SK-N-SH (cell line): ENCODE measurements around the gene NBEAL2. TPM values are rescaled to one million over a fixed set of nuclear protein-coding genes. Genes with fewer than 3 reads are reported as not detected.

Experiments used
- CTCF ChIA-PET: fragments of 300-600, 350-600 bp; formaldehyde crosslinking; extraction: SDS; loops from one replicate; lab custom pipeline; 2021; lab: Yijun Ruan, JAX
- POLR2A ChIA-PET: fragments of 350-600 bp; sonication (Branson Sonifier 250); formaldehyde crosslinking; extraction: SDS; loops from one replicate; lab custom pipeline; 2020; ENCODE audit warnings: antibody characterized with exemption, inconsistent platforms; lab: Yijun Ruan, JAX
- DNase-seq: peaks from one replicate; pipeline ENCODE4 v3.0.0; 2012
- H2AFZ ChIP-seq: fragments of 200-600 bp; sonication (generic); 2 replicates; pipeline ENCODE4 v1.8.1; 2016; ENCODE audit warnings: antibody characterized with exemption, mild to moderate bottlenecking, low read depth
- H3F3A ChIP-seq: fragments of 200-600 bp; sonication (generic); replicated peaks from 2 replicates; pipeline ENCODE3; 2016; ENCODE audit warnings: antibody characterized with exemption, mild to moderate bottlenecking; ENCODE audit not compliant: insufficient read depth
- H3K27ac ChIP-seq, 2 experiments: fragments of 200-500 bp in 1 of 2; fragments of 200-600 bp in 1 of 2; sonication (Bioruptor generic) in 1 of 2; sonication (generic), shearing (Covaris generic) in 1 of 2; 2 replicates each; pipeline versions ENCODE4 v1.5.1 to v1.6.1; 2014 to 2016; ENCODE audit warnings: low read depth in 2 of 2, inconsistent platforms in 1 of 2, low read length in 1 of 2, mild to moderate bottlenecking in 1 of 2, mixed read lengths in 1 of 2
- H3K27me3 ChIP-seq: fragments of 200-600 bp; sonication (generic), shearing (Covaris generic); 2 replicates; pipeline ENCODE4 v1.6.1; 2016; ENCODE audit warnings: mixed run types; ENCODE audit not compliant: insufficient read depth
- H3K36me3 ChIP-seq, 2 experiments: fragments of 200-500 bp in 1 of 2; fragments of 200-600 bp in 1 of 2; sonication (Bioruptor generic) in 1 of 2; sonication (generic) in 1 of 2; replicated peaks in 1 of 2; 2 replicates each; pipeline versions ENCODE3 to v1.5.1; 2014 to 2016; ENCODE audit warnings: low read length in 1 of 2, mild to moderate bottlenecking in 1 of 2; ENCODE audit not compliant: insufficient read depth in 2 of 2, control insufficient read depth in 1 of 2
- H3K4me1 ChIP-seq, 2 experiments: fragments of 200-500 bp in 1 of 2; fragments of 200-600 bp in 1 of 2; sonication (Bioruptor generic) in 1 of 2; sonication (generic), shearing (Covaris generic) in 1 of 2; 2 replicates each; pipeline versions ENCODE4 v1.5.1 to v1.6.1; 2014 to 2016; ENCODE audit warnings: low read depth in 1 of 2, low read length in 1 of 2, mixed run types in 1 of 2; ENCODE audit not compliant: insufficient read depth in 2 of 2, control insufficient read depth in 1 of 2
- H3K4me2 ChIP-seq: fragments of 200-600 bp; sonication (generic), shearing (Covaris generic); 2 replicates; pipeline ENCODE4 v1.6.1; 2017; ENCODE audit warnings: mixed run types
- H3K4me3 ChIP-seq, 2 experiments: fragments of 200-500 bp in 1 of 2; fragments of 200-600 bp in 1 of 2; sonication (Bioruptor generic) in 1 of 2; sonication (generic), shearing (Covaris generic) in 1 of 2; 2 replicates each; pipeline versions ENCODE4 v1.5.1 to v1.8.1; 2014 to 2016; ENCODE audit warnings: low read depth in 2 of 2, inconsistent platforms in 1 of 2, low read length in 1 of 2, mild to moderate bottlenecking in 1 of 2, mixed read lengths in 1 of 2, moderate library complexity in 1 of 2
- H3K79me2 ChIP-seq: fragments of 200-600 bp; sonication (generic); 2 replicates; pipeline ENCODE4 v1.8.1; 2017; ENCODE audit warnings: mild to moderate bottlenecking; ENCODE audit not compliant: insufficient read depth
- H3K9ac ChIP-seq: fragments of 200-600 bp; sonication (generic); 2 replicates; pipeline ENCODE4 v1.6.1; 2017; ENCODE audit warnings: mixed run types
- H3K9me2 ChIP-seq: fragments of 200-600 bp; sonication (generic); 2 replicates; pipeline ENCODE4 v1.6.1; 2017; ENCODE audit warnings: mixed run types
- H3K9me3 ChIP-seq: fragments of 200-600 bp; sonication (generic); 2 replicates; pipeline ENCODE4 v1.6.1; 2017; ENCODE audit warnings: mixed run types, mild to moderate bottlenecking, moderate library complexity
- H4K20me1 ChIP-seq: fragments of 200-600 bp; sonication (generic); 2 replicates; pipeline ENCODE4 v1.6.1; 2017; ENCODE audit warnings: mild to moderate bottlenecking, mixed run types; ENCODE audit not compliant: insufficient read depth
- FOXJ3 ChIP-seq: sonication (generic); formaldehyde crosslinking; IDR thresholded peaks from 2 replicates; pipeline ENCODE4 v1.5.1; 2020; ENCODE audit warnings: mild to moderate bottlenecking, missing genetic modification reagents
- JUND ChIP-seq: IDR thresholded peaks from 2 replicates; pipeline ENCODE4 v1.4.0; 2012
- NRF1 ChIP-seq: IDR thresholded peaks from 2 replicates; pipeline ENCODE4 v1.6.1; 2012; ENCODE audit warnings: low read depth, mild to moderate bottlenecking, low read length
- POLR2AphosphoS5 ChIP-seq: IDR thresholded peaks from 2 replicates; pipeline ENCODE4 v1.6.1; 2012; ENCODE audit warnings: low read depth, low read length
- RAD21 ChIP-seq: IDR thresholded peaks from 2 replicates; pipeline ENCODE4 v1.6.1; 2012; ENCODE audit warnings: mild to moderate bottlenecking, low read length
- RXRA ChIP-seq: IDR thresholded peaks from 2 replicates; pipeline ENCODE4 v1.4.0; 2012; ENCODE audit warnings: low read depth, mild to moderate bottlenecking, borderline replicate concordance
- SMC3 ChIP-seq: IDR thresholded peaks from 2 replicates; pipeline ENCODE4 v1.6.1; 2012; ENCODE audit warnings: low read depth, low read length, improper control_type of control experiment
- TAF1 ChIP-seq: IDR thresholded peaks from 2 replicates; pipeline ENCODE4 v1.6.1; 2012; ENCODE audit warnings: low read depth, mild to moderate bottlenecking, low read length, moderate library complexity, borderline replicate concordance
- WGBS: methylation state at CpG from one replicate; pipeline ENCODE4 v1.1.6; 2017; ENCODE audit warnings: low lambda C conversion rate; 5-methylcytosine and 5-hydroxymethylcytosine counted together
- polyA plus RNA-seq, 3 experiments: library from polyadenylated mRNA; depleted of rRNA; stranded (reverse); fragments of >200 nt; gene quantifications; 2 replicates each; pipeline ENCODE4 v1.2.3, GENCODE V29; 2012
- TF ChIP-seq, protein P1 (sequence below): IDR thresholded peaks from 2 replicates; pipeline ENCODE4 v1.6.1; 2012; ENCODE audit warnings: mild to moderate bottlenecking, low read depth, low read length, moderate library complexity
- TF ChIP-seq, protein P2 (sequence below): fragments of 150-350 bp; IDR thresholded peaks from 2 replicates; pipeline ENCODE4 v1.6.1; 2017; ENCODE audit warnings: antibody characterized with exemption, low read length, low read depth, borderline replicate concordance
- TF ChIP-seq, protein P3 (sequence below): IDR thresholded peaks from 2 replicates; pipeline ENCODE4 v1.4.0; 2012; ENCODE audit warnings: low read depth, borderline replicate concordance
- TF ChIP-seq, protein P4 (sequence below): fragments of 200-600 bp; sonication (generic); IDR thresholded peaks from 2 replicates; pipeline ENCODE4 v1.6.1; 2017; ENCODE audit warnings: antibody characterized with exemption, mild to moderate bottlenecking, moderate library complexity
- TF ChIP-seq, protein P5 (sequence below): IDR thresholded peaks from 2 replicates; pipeline ENCODE4; 2012
- TF ChIP-seq, protein P6 (sequence below): IDR thresholded peaks from 2 replicates; pipeline ENCODE4 v1.4.0; 2012; ENCODE audit warnings: low read depth

Gene NBEAL2
- polyA plus RNA-seq, 1 of the 3 experiments (the other 2 are of a cell fraction) = 20.3 TPM

DNA sequence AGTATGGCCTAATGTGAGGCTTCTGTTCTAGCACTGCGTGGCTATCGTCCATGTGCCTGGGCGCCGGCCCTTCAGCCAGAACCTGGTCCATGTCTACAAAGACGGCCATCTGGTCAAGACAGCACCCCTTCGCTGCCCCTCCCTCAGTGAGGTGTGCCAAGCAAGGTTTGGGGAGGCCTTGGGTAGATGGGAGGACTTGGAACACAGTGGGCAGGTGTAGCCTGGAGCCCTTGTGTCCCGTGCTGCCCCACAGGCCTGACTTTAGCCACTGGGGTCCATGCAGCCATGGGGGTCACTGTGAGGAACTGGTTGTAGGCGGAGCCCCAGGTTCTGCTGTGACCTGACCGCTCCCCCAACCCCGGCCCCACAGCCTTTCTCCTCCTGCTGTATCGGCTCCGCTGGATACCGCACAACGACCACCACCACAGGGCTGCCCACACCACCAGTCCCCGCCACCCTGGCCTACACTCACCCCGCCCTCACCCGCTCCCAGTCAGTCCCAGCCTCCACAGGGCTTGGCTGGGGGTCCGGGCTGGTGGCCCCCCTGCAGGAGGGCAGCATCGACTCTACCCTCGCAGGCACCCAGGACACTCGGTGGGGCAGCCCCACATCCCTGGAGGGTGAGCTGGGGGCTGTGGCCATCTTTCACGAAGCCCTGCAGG, 16.6 kb downstream of the NBEAL2 start:
- H4K20me1 ChIP-seq = no peaks in the 10 kb centered on the region
- ChIA-PET CTCF (interaction anchor here (1.5 to 4.8 kb wide), 3 partner anchors 9 to 150 kb away, joined by 3 to 44 read pairs (median 7); no protein-coding TSS in a partner anchor), POLR2A (no interaction called here)
- DNase-seq = peak; percentile 30
- peaks cover 0 to 4% of the 10 kb centered on the region in 2 experiments for H3K36me3 ChIP-seq
- no peak overlapping the region for H3K4me2 ChIP-seq
- H3F3A ChIP-seq = no peaks in the 10 kb centered on the region
- H3K9me3 ChIP-seq = no peaks in the 10 kb centered on the region
- H2AFZ ChIP-seq = no peak overlapping the region
- H3K27me3 ChIP-seq = no peaks in the 10 kb centered on the region
- H3K4me1 ChIP-seq = peaks cover 0 to 2% of the 10 kb centered on the region in 2 experiments; a peak in 1 of 4 replicates
- no peak overlapping the region for H3K4me3 ChIP-seq
- no peaks in the 10 kb centered on the region for H3K9me2 ChIP-seq
- H3K27ac ChIP-seq = no peak overlapping the region
- WGBS = 90% methylated on average over 17 of the region's 22 CpGs
- H3K79me2 ChIP-seq = no peaks in the 10 kb centered on the region
- no peak for TF ChIP-seq JUND
- no peak for TF ChIP-seq TAF1
- TF ChIP-seq, protein P1, sequence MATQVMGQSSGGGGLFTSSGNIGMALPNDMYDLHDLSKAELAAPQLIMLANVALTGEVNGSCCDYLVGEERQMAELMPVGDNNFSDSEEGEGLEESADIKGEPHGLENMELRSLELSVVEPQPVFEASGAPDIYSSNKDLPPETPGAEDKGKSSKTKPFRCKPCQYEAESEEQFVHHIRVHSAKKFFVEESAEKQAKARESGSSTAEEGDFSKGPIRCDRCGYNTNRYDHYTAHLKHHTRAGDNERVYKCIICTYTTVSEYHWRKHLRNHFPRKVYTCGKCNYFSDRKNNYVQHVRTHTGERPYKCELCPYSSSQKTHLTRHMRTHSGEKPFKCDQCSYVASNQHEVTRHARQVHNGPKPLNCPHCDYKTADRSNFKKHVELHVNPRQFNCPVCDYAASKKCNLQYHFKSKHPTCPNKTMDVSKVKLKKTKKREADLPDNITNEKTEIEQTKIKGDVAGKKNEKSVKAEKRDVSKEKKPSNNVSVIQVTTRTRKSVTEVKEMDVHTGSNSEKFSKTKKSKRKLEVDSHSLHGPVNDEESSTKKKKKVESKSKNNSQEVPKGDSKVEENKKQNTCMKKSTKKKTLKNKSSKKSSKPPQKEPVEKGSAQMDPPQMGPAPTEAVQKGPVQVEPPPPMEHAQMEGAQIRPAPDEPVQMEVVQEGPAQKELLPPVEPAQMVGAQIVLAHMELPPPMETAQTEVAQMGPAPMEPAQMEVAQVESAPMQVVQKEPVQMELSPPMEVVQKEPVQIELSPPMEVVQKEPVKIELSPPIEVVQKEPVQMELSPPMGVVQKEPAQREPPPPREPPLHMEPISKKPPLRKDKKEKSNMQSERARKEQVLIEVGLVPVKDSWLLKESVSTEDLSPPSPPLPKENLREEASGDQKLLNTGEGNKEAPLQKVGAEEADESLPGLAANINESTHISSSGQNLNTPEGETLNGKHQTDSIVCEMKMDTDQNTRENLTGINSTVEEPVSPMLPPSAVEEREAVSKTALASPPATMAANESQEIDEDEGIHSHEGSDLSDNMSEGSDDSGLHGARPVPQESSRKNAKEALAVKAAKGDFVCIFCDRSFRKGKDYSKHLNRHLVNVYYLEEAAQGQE = no peak
- TF ChIP-seq, protein P2, sequence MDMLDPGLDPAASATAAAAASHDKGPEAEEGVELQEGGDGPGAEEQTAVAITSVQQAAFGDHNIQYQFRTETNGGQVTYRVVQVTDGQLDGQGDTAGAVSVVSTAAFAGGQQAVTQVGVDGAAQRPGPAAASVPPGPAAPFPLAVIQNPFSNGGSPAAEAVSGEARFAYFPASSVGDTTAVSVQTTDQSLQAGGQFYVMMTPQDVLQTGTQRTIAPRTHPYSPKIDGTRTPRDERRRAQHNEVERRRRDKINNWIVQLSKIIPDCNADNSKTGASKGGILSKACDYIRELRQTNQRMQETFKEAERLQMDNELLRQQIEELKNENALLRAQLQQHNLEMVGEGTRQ = no peak
- TF ChIP-seq SMC3 = no peak
- TF ChIP-seq, protein P3, sequence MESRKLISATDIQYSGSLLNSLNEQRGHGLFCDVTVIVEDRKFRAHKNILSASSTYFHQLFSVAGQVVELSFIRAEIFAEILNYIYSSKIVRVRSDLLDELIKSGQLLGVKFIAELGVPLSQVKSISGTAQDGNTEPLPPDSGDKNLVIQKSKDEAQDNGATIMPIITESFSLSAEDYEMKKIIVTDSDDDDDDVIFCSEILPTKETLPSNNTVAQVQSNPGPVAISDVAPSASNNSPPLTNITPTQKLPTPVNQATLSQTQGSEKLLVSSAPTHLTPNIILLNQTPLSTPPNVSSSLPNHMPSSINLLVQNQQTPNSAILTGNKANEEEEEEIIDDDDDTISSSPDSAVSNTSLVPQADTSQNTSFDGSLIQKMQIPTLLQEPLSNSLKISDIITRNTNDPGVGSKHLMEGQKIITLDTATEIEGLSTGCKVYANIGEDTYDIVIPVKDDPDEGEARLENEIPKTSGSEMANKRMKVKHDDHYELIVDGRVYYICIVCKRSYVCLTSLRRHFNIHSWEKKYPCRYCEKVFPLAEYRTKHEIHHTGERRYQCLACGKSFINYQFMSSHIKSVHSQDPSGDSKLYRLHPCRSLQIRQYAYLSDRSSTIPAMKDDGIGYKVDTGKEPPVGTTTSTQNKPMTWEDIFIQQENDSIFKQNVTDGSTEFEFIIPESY = no peak
- TF ChIP-seq FOXJ3 (CRISPR knock-in tag) = no peak
- TF ChIP-seq, protein P4, sequence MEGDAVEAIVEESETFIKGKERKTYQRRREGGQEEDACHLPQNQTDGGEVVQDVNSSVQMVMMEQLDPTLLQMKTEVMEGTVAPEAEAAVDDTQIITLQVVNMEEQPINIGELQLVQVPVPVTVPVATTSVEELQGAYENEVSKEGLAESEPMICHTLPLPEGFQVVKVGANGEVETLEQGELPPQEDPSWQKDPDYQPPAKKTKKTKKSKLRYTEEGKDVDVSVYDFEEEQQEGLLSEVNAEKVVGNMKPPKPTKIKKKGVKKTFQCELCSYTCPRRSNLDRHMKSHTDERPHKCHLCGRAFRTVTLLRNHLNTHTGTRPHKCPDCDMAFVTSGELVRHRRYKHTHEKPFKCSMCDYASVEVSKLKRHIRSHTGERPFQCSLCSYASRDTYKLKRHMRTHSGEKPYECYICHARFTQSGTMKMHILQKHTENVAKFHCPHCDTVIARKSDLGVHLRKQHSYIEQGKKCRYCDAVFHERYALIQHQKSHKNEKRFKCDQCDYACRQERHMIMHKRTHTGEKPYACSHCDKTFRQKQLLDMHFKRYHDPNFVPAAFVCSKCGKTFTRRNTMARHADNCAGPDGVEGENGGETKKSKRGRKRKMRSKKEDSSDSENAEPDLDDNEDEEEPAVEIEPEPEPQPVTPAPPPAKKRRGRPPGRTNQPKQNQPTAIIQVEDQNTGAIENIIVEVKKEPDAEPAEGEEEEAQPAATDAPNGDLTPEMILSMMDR = no peak
- no peak for TF ChIP-seq RAD21
- TF ChIP-seq, protein P5, sequence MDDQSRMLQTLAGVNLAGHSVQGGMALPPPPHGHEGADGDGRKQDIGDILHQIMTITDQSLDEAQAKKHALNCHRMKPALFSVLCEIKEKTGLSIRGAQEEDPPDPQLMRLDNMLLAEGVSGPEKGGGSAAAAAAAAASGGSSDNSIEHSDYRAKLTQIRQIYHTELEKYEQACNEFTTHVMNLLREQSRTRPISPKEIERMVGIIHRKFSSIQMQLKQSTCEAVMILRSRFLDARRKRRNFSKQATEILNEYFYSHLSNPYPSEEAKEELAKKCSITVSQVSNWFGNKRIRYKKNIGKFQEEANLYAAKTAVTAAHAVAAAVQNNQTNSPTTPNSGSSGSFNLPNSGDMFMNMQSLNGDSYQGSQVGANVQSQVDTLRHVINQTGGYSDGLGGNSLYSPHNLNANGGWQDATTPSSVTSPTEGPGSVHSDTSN = no peak
- no peak for TF ChIP-seq POLR2AphosphoS5
- TF ChIP-seq, protein P6, sequence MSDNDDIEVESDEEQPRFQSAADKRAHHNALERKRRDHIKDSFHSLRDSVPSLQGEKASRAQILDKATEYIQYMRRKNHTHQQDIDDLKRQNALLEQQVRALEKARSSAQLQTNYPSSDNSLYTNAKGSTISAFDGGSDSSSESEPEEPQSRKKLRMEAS = no peak
- TF ChIP-seq RXRA = no peak
- TF ChIP-seq NRF1 = no peak
- TF ChIP-seq, all 33 proteins: peak for 0
- no peak overlapping the region for H3K9ac ChIP-seq
